CD14-positive monocyte (primary cell): ENCODE data around the gene PRKAR1B. TPM values are rescaled to one million over a fixed set of nuclear protein-coding genes. Genes with fewer than 3 reads are reported as not detected.

Source experiments
- DNase-seq, 3 donors: peaks; one replicate each; pipeline ENCODE4 v3.0.0-alpha.2; 2011 to 2022
- H2AFZ ChIP-seq: 2 replicates; pipeline ENCODE4 v1.6.0; 2012; ENCODE audit warnings: mild to moderate bottlenecking, low read depth, low read length, inconsistent platforms; ENCODE audit not compliant: insufficient read depth, poor library complexity, severe bottlenecking
- H3K27ac ChIP-seq, 2 donors: 1 replicate in 1 of 2; 2 replicates in 1 of 2; pipeline ENCODE4 v1.5.1; 2012 to 2013; ENCODE audit warnings: low read length in 2 of 2, control low read depth in 1 of 2, inconsistent platforms in 1 of 2, low read depth in 1 of 2, mild to moderate bottlenecking in 1 of 2
- H3K27me3 ChIP-seq, 2 donors: one replicate each; pipeline versions ENCODE4 v1.6.0 to v1.6.1; 2011 to 2013; ENCODE audit warnings: low read length in 2 of 2; ENCODE audit not compliant: control insufficient read depth in 2 of 2, insufficient read depth in 2 of 2
- H3K36me3 ChIP-seq, 2 donors: replicated peaks in 1 of 2; 1 replicate in 1 of 2; 2 replicates in 1 of 2; pipeline versions ENCODE4 v1.5.1 to v1.6.1; 2012 to 2013; ENCODE audit warnings: low read length in 2 of 2, control low read depth in 1 of 2, inconsistent platforms in 1 of 2, mild to moderate bottlenecking in 1 of 2; ENCODE audit not compliant: insufficient read depth in 2 of 2, control insufficient read depth in 1 of 2
- H3K4me1 ChIP-seq, 2 donors: 1 replicate in 1 of 2; 2 replicates in 1 of 2; pipeline versions ENCODE4 v1.5.1 to v1.6.1; 2012 to 2013; ENCODE audit warnings: low read length in 2 of 2, control low read depth in 1 of 2, inconsistent platforms in 1 of 2, mild to moderate bottlenecking in 1 of 2, moderate library complexity in 1 of 2; ENCODE audit not compliant: insufficient read depth in 2 of 2, control insufficient read depth in 1 of 2
- H3K4me2 ChIP-seq: replicated peaks from 2 replicates; pipeline ENCODE3; 2012; ENCODE audit warnings: low read length, moderate library complexity, mild to moderate bottlenecking; ENCODE audit not compliant: poor library complexity, severe bottlenecking; ENCODE audit errors: extremely low read depth
- H3K4me3 ChIP-seq, 3 experiments: fragments of 200-600 bp in 1 of 3; sonication (generic) in 1 of 3; replicated peaks in 1 of 3; 1 replicate in 2 of 3; 2 replicates in 1 of 3; pipeline ENCODE4 v1.5.1; 2011 to 2013; ENCODE audit warnings: low read length in 3 of 3, mild to moderate bottlenecking in 3 of 3, control low read depth in 2 of 3, low read depth in 2 of 3, inconsistent platforms in 1 of 3, moderate library complexity in 1 of 3
- H3K79me2 ChIP-seq: 2 replicates; pipeline ENCODE4 v1.6.0; 2012; ENCODE audit warnings: mild to moderate bottlenecking, control low read depth, inconsistent platforms, low read length, moderate library complexity; ENCODE audit not compliant: insufficient read depth
- H3K9ac ChIP-seq: 2 replicates; pipeline ENCODE4 v1.6.0; 2017; ENCODE audit warnings: low read length, mild to moderate bottlenecking; ENCODE audit not compliant: insufficient read depth, poor library complexity, severe bottlenecking
- H3K9me3 ChIP-seq, 2 donors: replicated peaks in 1 of 2; 1 replicate in 1 of 2; 2 replicates in 1 of 2; pipeline versions ENCODE4 v1.5.1 to v1.6.1; 2012 to 2013; ENCODE audit warnings: low read length in 2 of 2, control low read depth in 1 of 2; ENCODE audit not compliant: control insufficient read depth in 1 of 2, insufficient read depth in 1 of 2
- H4K20me1 ChIP-seq: 2 replicates; pipeline ENCODE4 v1.6.0; 2012; ENCODE audit warnings: mild to moderate bottlenecking, low read length, control low read depth, moderate library complexity; ENCODE audit not compliant: insufficient read depth
- H3K27ac Mint-ChIP-seq, 7 donors: one replicate each; pipeline ENCODE4 v1.8.0; 2020; ENCODE audit warnings: mild to moderate bottlenecking in 7 of 7, mixed read lengths in 7 of 7, moderate library complexity in 6 of 7, inconsistent platforms in 2 of 7
- H3K27me3 Mint-ChIP-seq, 3 donors: one replicate each; pipeline ENCODE4 v1.8.0; 2021 to 2022; ENCODE audit warnings: low read depth in 3 of 3, mild to moderate bottlenecking in 3 of 3, mixed read lengths in 3 of 3, moderate library complexity in 3 of 3, inconsistent platforms in 1 of 3
- H3K36me3 Mint-ChIP-seq, 2 donors: one replicate each; pipeline ENCODE4 v1.8.0; 2020; ENCODE audit warnings: mixed read lengths in 2 of 2, inconsistent platforms in 1 of 2, mild to moderate bottlenecking in 1 of 2
- H3K4me1 Mint-ChIP-seq: one replicate; pipeline ENCODE4 v1.8.0; 2020; ENCODE audit warnings: mild to moderate bottlenecking, mixed read lengths
- H3K4me3 Mint-ChIP-seq, 2 donors: one replicate each; pipeline ENCODE4 v1.8.0; 2020; ENCODE audit warnings: mild to moderate bottlenecking in 2 of 2, mixed read lengths in 2 of 2, moderate library complexity in 1 of 2
- H3K9me3 Mint-ChIP-seq, 7 donors: one replicate each; pipeline ENCODE4 v1.8.0; 2020 to 2022; ENCODE audit warnings: mixed read lengths in 7 of 7, mild to moderate bottlenecking in 6 of 7, moderate library complexity in 6 of 7, inconsistent platforms in 2 of 7
- CTCF ChIP-seq: fragments of 200-600 bp; IDR thresholded peaks from one replicate; pipeline ENCODE4 v1.8.0; 2022; ENCODE audit warnings: antibody characterized with exemption, mild to moderate bottlenecking
- WGBS: methylation state at CpG from one replicate; pipeline ENCODE4 v1.1.5; 2013; ENCODE audit warnings: missing lambda C conversion rate; ENCODE audit not compliant: insufficient coverage; 5-methylcytosine and 5-hydroxymethylcytosine counted together
- intact Hi-C, 2 donors: fragments of 100-400 bp; cut with micrococcal nuclease; formaldehyde crosslinking; loops; one replicate each; pipeline versions ENCODE4 v1.15.0 to v1.15.1; 2023
- polyA plus RNA-seq, 3 donors: library from polyadenylated mRNA; depleted of rRNA in 1 of 3; unstranded in 2 of 3; stranded (reverse) in 1 of 3; fragments of 300-500 nt in 2 of 3; fragments of >200 nt in 1 of 3; fragmentation: Illumina TruSeq in 2 of 3; gene quantifications; 1 replicate in 2 of 3; 2 replicates in 1 of 3; pipeline ENCODE4 v1.2.3, GENCODE V29; 2012 to 2021

PRKAR1B gene
- polyA plus RNA-seq, 3 donors, result 0.94 to 2.1 (median 1.1) TPM

GRCh38 chr7:729140-730000, 2.3 kb upstream of the PRKAR1B start:
- no peak overlapping the region for H3K4me3 ChIP-seq
- Mint-ChIP-seq H3K27ac (no peak overlapping the region), H3K36me3 (peaks cover 15 to 20% of the 10 kb centered on the region in 2 donors), H3K4me1 (peaks cover 17% of the 10 kb centered on the region), H3K27me3 (peaks cover 0 to 2% (median 2%) of the 10 kb centered on the region in 3 donors), H3K4me3 (no peak overlapping the region), H3K9me3 (peaks cover 9 to 15% (median 14%) of the 10 kb centered on the region in 7 donors)
- no peak for DNase-seq
- H3K9ac ChIP-seq, result no peak overlapping the region
- TF ChIP-seq CTCF, result no peak
- WGBS, result 96% methylated on average over 24 of the region's 29 CpGs
- no peaks in the 10 kb centered on the region for H4K20me1 ChIP-seq
- peaks cover 4 to 6% of the 10 kb centered on the region in 2 donors for H3K9me3 ChIP-seq
- no peak overlapping the region for H3K27ac ChIP-seq
- no peak overlapping the region for H2AFZ ChIP-seq
- peaks cover 13 to 15% of the 10 kb centered on the region in 2 donors for H3K4me1 ChIP-seq
- H3K4me2 ChIP-seq, result no peak overlapping the region
- intact Hi-C loops, result loop anchor here in 1 of 2 donors (10.0 kb wide), 1 partner anchor 125 kb away; no protein-coding TSS in a partner anchor
- H3K36me3 ChIP-seq, result peaks cover 13 to 38% of the 10 kb centered on the region in 2 donors
- no peaks in the 10 kb centered on the region for H3K27me3 ChIP-seq
- peaks cover 3% of the 10 kb centered on the region for H3K79me2 ChIP-seq

GRCh38 chr7:728602-729001, 1.5 kb upstream of the PRKAR1B start:
- H2AFZ ChIP-seq, result no peak overlapping the region
- H3K9ac ChIP-seq, result no peak overlapping the region
- H3K27me3 ChIP-seq, result no peaks in the 10 kb centered on the region
- no CpG with 5 or more reads among the region's 9 CpGs for WGBS
- H4K20me1 ChIP-seq, result no peaks in the 10 kb centered on the region
- peaks cover 5% of the 10 kb centered on the region in 2 donors for H3K9me3 ChIP-seq
- DNase-seq, result no peak
- H3K4me1 Mint-ChIP-seq, result peaks cover 17% of the 10 kb centered on the region
- H3K9me3 Mint-ChIP-seq, result peaks cover 14 to 22% (median 21%) of the 10 kb centered on the region in 7 donors
- H3K4me1 ChIP-seq, result peaks cover 13 to 15% of the 10 kb centered on the region in 2 donors
- H3K4me3 ChIP-seq, result no peak overlapping the region
- H3K36me3 ChIP-seq, result peaks cover 13 to 30% of the 10 kb centered on the region in 2 donors
- peaks cover 0 to 2% (median 2%) of the 10 kb centered on the region in 3 donors for H3K27me3 Mint-ChIP-seq
- intact Hi-C loops, result loop anchor here in 1 of 2 donors (10.0 kb wide), 1 partner anchor 124 kb away; no protein-coding TSS in a partner anchor
- no peak overlapping the region for H3K4me2 ChIP-seq
- TF ChIP-seq CTCF, result no peak
- H3K27ac ChIP-seq, result no peak overlapping the region
- no peak overlapping the region for H3K4me3 Mint-ChIP-seq
- peaks cover 15 to 20% of the 10 kb centered on the region in 2 donors for H3K36me3 Mint-ChIP-seq
- H3K27ac Mint-ChIP-seq, result no peak overlapping the region
- no peaks in the 10 kb centered on the region for H3K79me2 ChIP-seq
